GM18517 (cell line): Measurements from ENCODE around the gene COPA.

Experiments
- ATAC-seq: cut with Tn5 transposase; IDR thresholded peaks from one replicate; pipeline ENCODE4 v1.9.1; 2021; ENCODE audit warnings: mild to moderate bottlenecking, moderate library complexity; ENCODE audit not compliant: unreplicated experiment

The COPA gene

GRCh38 chr1:160239582-160240299, 103.3 kb downstream of the COPA start:
- no peak for ATAC-seq
